ELF-1 (cell line): ENCODE measurements around the gene SH3GL2.

ENCODE experiments used
- DNase-seq: peaks from one replicate; pipeline ENCODE4 v3.0.0-alpha.2; 2016; ENCODE audit warnings: low read depth, low spot score

Gene SH3GL2

GRCh38 chr9:17611342-17611741 is 32.5 kb downstream of the SH3GL2 start:
- no peak for DNase-seq

- DNase-seq = no peak
Measured at GRCh38 chr9:17611917-17612316, 33.1 kb downstream of the SH3GL2 start.

- no peak for DNase-seq
Measured at GRCh38 chr9:17613758-17614157, 34.9 kb downstream of the SH3GL2 start.

- DNase-seq = no peak
Measured at GRCh38 chr9:17614250-17614649, 35.4 kb downstream of the SH3GL2 start.

- no peak for DNase-seq
Measured at GRCh38 chr9:17614903-17615302, 36.0 kb downstream of the SH3GL2 start.

GRCh38 chr9:17622141-17622540 is 43.3 kb downstream of the SH3GL2 start:
- no peak for DNase-seq

- DNase-seq = no peak
Measured at GRCh38 chr9:17622749-17623148, 43.9 kb downstream of the SH3GL2 start.

GRCh38 chr9:17623965-17624364 is 45.1 kb downstream of the SH3GL2 start:
- DNase-seq = no peak

- DNase-seq = no peak
Measured at GRCh38 chr9:17624571-17624970, 45.7 kb downstream of the SH3GL2 start.

- no peak for DNase-seq
Measured at GRCh38 chr9:17625644-17626388, 47.0 kb downstream of the SH3GL2 start.

- no peak for DNase-seq
Measured at GRCh38 chr9:17627641-17628040, 48.8 kb downstream of the SH3GL2 start.

- DNase-seq = no peak
Measured at GRCh38 chr9:17628624-17629023, 49.8 kb downstream of the SH3GL2 start.

GRCh38 chr9:17630531-17630949 is 51.7 kb downstream of the SH3GL2 start:
- no peak for DNase-seq

GRCh38 chr9:17631396-17631795 is 52.5 kb downstream of the SH3GL2 start:
- no peak for DNase-seq

GRCh38 chr9:17632994-17633393 is 54.1 kb downstream of the SH3GL2 start:
- no peak for DNase-seq

- DNase-seq = no peak
Measured at GRCh38 chr9:17635115-17635890, 56.4 kb downstream of the SH3GL2 start.

- no peak for DNase-seq
Measured at GRCh38 chr9:17636349-17636748, 57.5 kb downstream of the SH3GL2 start.

- DNase-seq = no peak
Measured at GRCh38 chr9:17636821-17637220, 58.0 kb downstream of the SH3GL2 start.

- DNase-seq = no peak
Measured at GRCh38 chr9:17637229-17637628, 58.4 kb downstream of the SH3GL2 start.

GRCh38 chr9:17648516-17648915 is 69.7 kb downstream of the SH3GL2 start:
- DNase-seq = no peak

GRCh38 chr9:17651725-17652124 is 72.9 kb downstream of the SH3GL2 start:
- DNase-seq = no peak

- DNase-seq = no peak
Measured at GRCh38 chr9:17653947-17654465, 75.1 kb downstream of the SH3GL2 start.

- DNase-seq = no peak
Measured at GRCh38 chr9:17656889-17657288, 78.0 kb downstream of the SH3GL2 start.
